ENCODE data around the gene RNASEH2C. TPM values are rescaled to one million over a fixed set of nuclear protein-coding genes. Genes with fewer than 3 reads are reported as not detected.
"Not testable (repeated sequence)": the region's sequence is repeated elsewhere in the genome, so short reads cannot be mapped to it uniquely, and the experiment has no call there.

Gene RNASEH2C
- total and polyA plus RNA-seq, 2 experiments from 2014 or later = 26.4 to 78.7 TPM

DNA sequence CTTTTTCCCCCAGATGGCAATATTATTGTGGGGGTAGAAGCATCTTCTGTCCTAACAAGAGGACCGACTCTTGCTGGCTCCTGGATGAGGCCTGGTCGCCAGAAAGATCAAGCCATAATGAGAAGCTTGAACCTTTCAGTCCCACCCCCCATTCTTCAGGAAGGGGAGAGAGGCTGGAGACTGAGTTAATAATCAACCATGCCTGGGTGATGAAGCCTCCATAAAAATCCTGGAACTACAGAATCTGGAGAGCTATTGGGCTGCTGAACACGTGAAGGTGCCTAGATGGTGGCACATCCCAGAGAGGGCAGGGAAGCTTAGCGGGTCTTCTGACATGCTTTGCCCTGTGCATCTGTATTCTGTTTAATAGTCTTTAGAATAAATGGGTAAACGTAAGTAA lies 43.8 kb upstream of the RNASEH2C start:
- Histone ChIP-seq H3K79me2 (no peaks in the 10 kb centered on the region), H3K27me3 (no peaks in the 10 kb centered on the region), H3K4me1 (ENCODE audit: insufficient read depth) (peaks cover 6% of the 10 kb centered on the region), H3K4me3 (no peak overlapping the region), H3K27ac (peak overlapping the region; percentile 20), H3K9me2 (replicated peaks; ENCODE audit: insufficient read depth) (no peaks in the 10 kb centered on the region), H3K9me3 (ENCODE audit: low read depth) (no peaks in the 10 kb centered on the region), H2AFZ (no peak overlapping the region), H3K4me2 (no peak overlapping the region), H4K20me1 (ENCODE audit: insufficient read depth, poor library complexity, severe bottlenecking) (no peaks in the 10 kb centered on the region), H3K36me3 (replicated peaks; ENCODE audit: insufficient read depth, low read depth) (no peaks in the 10 kb centered on the region)
- TF ChIP-seq, protein P1, sequence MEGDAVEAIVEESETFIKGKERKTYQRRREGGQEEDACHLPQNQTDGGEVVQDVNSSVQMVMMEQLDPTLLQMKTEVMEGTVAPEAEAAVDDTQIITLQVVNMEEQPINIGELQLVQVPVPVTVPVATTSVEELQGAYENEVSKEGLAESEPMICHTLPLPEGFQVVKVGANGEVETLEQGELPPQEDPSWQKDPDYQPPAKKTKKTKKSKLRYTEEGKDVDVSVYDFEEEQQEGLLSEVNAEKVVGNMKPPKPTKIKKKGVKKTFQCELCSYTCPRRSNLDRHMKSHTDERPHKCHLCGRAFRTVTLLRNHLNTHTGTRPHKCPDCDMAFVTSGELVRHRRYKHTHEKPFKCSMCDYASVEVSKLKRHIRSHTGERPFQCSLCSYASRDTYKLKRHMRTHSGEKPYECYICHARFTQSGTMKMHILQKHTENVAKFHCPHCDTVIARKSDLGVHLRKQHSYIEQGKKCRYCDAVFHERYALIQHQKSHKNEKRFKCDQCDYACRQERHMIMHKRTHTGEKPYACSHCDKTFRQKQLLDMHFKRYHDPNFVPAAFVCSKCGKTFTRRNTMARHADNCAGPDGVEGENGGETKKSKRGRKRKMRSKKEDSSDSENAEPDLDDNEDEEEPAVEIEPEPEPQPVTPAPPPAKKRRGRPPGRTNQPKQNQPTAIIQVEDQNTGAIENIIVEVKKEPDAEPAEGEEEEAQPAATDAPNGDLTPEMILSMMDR (IDR thresholded peaks at IDR 0.05; ENCODE audit: poor library complexity) = no peak
- TF ChIP-seq EZH2phosphoT487 (IDR thresholded peaks at IDR 0.05; ENCODE audit: low read depth, severe bottlenecking, unreplicated experiment) (no peak), EZH2 (IDR thresholded peaks at IDR 0.05; ENCODE audit: borderline replicate concordance) (no peak)
- peak; percentile 32 for DNase-seq (ENCODE audit: low spot score)
- 63% methylated on average over 5 of the region's 5 CpGs for WGBS (ENCODE audit: low lambda C conversion rate, missing lambda C conversion rate)

DNA sequence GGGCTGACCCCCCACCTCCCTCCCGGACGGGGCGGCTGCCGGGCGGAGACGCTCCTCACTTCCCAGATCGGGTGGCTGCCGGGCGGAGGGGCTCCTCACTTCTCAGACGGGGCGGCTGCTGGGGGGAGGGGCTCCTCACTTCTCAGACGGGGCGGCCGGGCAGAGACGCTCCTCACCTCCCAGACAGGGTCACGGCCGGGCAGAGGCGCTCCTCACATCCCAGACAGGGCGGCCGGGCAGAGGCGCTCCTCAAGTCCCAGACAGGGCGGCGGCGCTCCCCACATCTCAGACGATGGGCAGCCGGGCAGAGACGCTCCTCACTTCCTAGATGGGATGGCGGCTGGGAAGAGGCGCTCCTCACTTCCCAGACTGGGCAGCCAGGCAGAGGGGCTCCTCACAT lies 42.2 kb upstream of the RNASEH2C start:
- not testable (repeated sequence) for H3K4me1 ChIP-seq (ENCODE audit: insufficient read depth); H3K4me3 ChIP-seq; H3K4me2 ChIP-seq; H3K9me2 ChIP-seq (replicated peaks; ENCODE audit: insufficient read depth); H3K79me2 ChIP-seq; H3K9me3 ChIP-seq (ENCODE audit: low read depth); H3K27ac ChIP-seq; H3K36me3 ChIP-seq (replicated peaks; ENCODE audit: insufficient read depth, low read depth); H4K20me1 ChIP-seq (ENCODE audit: insufficient read depth, poor library complexity, severe bottlenecking); H3K27me3 ChIP-seq; H2AFZ ChIP-seq; DNase-seq (ENCODE audit: low spot score)
- WGBS (ENCODE audit: low lambda C conversion rate, missing lambda C conversion rate) = 97% methylated on average over 11 of the region's 29 CpGs

DNA sequence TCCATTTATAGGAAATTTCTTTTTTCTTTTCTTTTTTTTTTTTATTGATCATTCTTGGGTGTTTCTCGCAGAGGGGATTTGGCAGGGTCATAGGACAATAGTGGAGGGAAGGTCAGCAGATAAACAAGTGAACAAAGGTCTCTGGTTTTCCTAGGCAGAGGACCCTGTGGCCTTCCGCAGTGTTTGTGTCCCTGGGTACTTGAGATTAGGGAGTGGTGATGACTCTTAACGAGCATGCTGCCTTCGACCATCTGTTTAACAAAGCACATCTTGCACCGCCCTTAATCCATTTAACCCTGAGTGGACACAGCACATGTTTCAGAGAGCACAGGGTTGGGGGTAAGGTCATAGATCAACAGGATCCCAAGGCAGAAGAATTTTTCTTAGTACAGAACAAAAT lies 41.6 kb upstream of the RNASEH2C start:
- H3K4me2 ChIP-seq; H3K27ac ChIP-seq; H4K20me1 ChIP-seq (ENCODE audit: insufficient read depth, poor library complexity, severe bottlenecking); H3K36me3 ChIP-seq (replicated peaks; ENCODE audit: insufficient read depth, low read depth); DNase-seq (ENCODE audit: low spot score); H3K4me1 ChIP-seq (ENCODE audit: insufficient read depth); H3K4me3 ChIP-seq; H3K9me2 ChIP-seq (replicated peaks; ENCODE audit: insufficient read depth); H3K9me3 ChIP-seq (ENCODE audit: low read depth); H3K27me3 ChIP-seq; H2AFZ ChIP-seq; H3K79me2 ChIP-seq: not testable (repeated sequence)
- 43% methylated on average over 5 of the region's 5 CpGs for WGBS (ENCODE audit: low lambda C conversion rate, missing lambda C conversion rate)

DNA sequence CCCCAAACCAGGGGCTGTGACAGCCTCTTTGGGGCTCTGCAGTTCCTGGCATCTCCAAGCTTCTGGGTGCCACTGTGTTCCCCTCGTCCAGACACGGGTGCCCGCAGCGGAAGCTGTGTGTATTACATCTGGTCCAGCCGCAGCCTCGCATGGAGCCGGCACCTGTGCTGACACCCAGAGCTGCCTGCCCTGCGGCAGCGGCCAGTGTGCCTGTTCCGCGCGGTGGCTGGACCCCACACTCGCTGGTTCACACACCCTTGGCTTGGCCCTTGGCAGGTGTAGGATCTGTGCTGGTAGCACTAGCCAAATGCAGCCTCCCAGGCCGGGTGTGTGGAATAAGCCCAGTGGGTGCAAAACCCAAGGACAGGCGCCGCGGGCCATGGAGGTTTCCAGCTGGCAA lies 24.5 kb upstream of the RNASEH2C start:
- H3K4me3 ChIP-seq = no peak overlapping the region
- peaks cover 23% of the 10 kb centered on the region for H3K27me3 ChIP-seq
- no peak for DNase-seq (ENCODE audit: low spot score)
- no peak overlapping the region for H2AFZ ChIP-seq
- H4K20me1 ChIP-seq (ENCODE audit: insufficient read depth, poor library complexity, severe bottlenecking) = no peaks in the 10 kb centered on the region
- no peaks in the 10 kb centered on the region for H3K9me2 ChIP-seq (replicated peaks; ENCODE audit: insufficient read depth)
- H3K4me1 ChIP-seq (ENCODE audit: insufficient read depth) = no peaks in the 10 kb centered on the region
- no peak for TF ChIP-seq EZH2 (IDR thresholded peaks at IDR 0.05; ENCODE audit: borderline replicate concordance)
- no peak for TF ChIP-seq EZH2phosphoT487 (IDR thresholded peaks at IDR 0.05; ENCODE audit: low read depth, severe bottlenecking, unreplicated experiment)
- TF ChIP-seq, protein P1 (IDR thresholded peaks at IDR 0.05; ENCODE audit: poor library complexity) = no peak
- H3K4me2 ChIP-seq = no peak overlapping the region
- 94% methylated on average over 15 of the region's 17 CpGs for WGBS (ENCODE audit: low lambda C conversion rate, missing lambda C conversion rate)
- H3K36me3 ChIP-seq (replicated peaks; ENCODE audit: insufficient read depth, low read depth) = no peaks in the 10 kb centered on the region
- no peaks in the 10 kb centered on the region for H3K9me3 ChIP-seq (ENCODE audit: low read depth)
- H3K27ac ChIP-seq = no peak overlapping the region
- no peaks in the 10 kb centered on the region for H3K79me2 ChIP-seq

DNA sequence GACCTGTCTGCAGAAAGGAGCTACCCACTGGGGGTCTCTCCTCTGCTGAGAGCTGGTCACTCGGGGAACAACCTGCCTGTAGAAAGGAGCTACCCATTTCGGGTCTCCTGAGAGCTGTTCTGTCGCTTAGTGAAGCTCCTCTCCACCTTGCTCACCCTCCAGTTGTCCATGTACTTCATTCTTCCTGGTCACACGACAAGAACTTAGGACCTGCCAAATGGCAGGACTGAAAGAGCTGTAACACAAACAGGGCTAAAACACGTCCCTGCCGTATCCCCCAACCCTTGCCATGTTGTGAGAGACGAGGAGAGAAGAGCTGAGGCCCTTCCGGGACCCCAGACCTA lies 24.1 kb upstream of the RNASEH2C start:
- no peaks in the 10 kb centered on the region for H3K79me2 ChIP-seq
- no peaks in the 10 kb centered on the region for H3K36me3 ChIP-seq (replicated peaks; ENCODE audit: insufficient read depth, low read depth)
- WGBS (ENCODE audit: low lambda C conversion rate, missing lambda C conversion rate) = 88% methylated on average over 8 of the region's 8 CpGs
- peaks cover 20% of the 10 kb centered on the region for H3K27me3 ChIP-seq
- H3K4me3 ChIP-seq = no peak overlapping the region
- no peak overlapping the region for H3K27ac ChIP-seq
- no peak overlapping the region for H3K4me2 ChIP-seq
- no peak overlapping the region for H2AFZ ChIP-seq
- H4K20me1 ChIP-seq (ENCODE audit: insufficient read depth, poor library complexity, severe bottlenecking) = no peaks in the 10 kb centered on the region
- no peaks in the 10 kb centered on the region for H3K4me1 ChIP-seq (ENCODE audit: insufficient read depth)
- TF ChIP-seq EZH2phosphoT487 (IDR thresholded peaks at IDR 0.05; ENCODE audit: low read depth, severe bottlenecking, unreplicated experiment) (no peak), EZH2 (IDR thresholded peaks at IDR 0.05; ENCODE audit: borderline replicate concordance) (no peak)
- TF ChIP-seq, protein P1 (IDR thresholded peaks at IDR 0.05; ENCODE audit: poor library complexity) = no peak
- H3K9me3 ChIP-seq (ENCODE audit: low read depth) = no peaks in the 10 kb centered on the region
- DNase-seq (ENCODE audit: low spot score) = no peak
- H3K9me2 ChIP-seq (replicated peaks; ENCODE audit: insufficient read depth) = no peaks in the 10 kb centered on the region

Data from hepatocyte (in vitro differentiated cells).